Measurements from ENCODE around the gene TP53. TPM values are rescaled to one million over a fixed set of nuclear protein-coding genes. Genes with fewer than 3 reads are reported as not detected.

Gene TP53
- polyA plus RNA-seq, 1 of the 3 experiments (the other 2 are of a cell fraction): 62.6 TPM

GRCh38 chr17:7686222-7687071 is 843 bp downstream of the TP53 start (continued):
- TF ChIP-seq SIN3A (IDR thresholded peaks at IDR 0.05; ENCODE audit: borderline replicate concordance, low read depth, low read length) (peak; percentile 29; the same call in 1 of the 2 replicates), RAD21 (IDR thresholded peaks at IDR 0.05; ENCODE audit: low read length) (no peak), EP300 (IDR thresholded peaks at IDR 0.05; ENCODE audit: borderline replicate concordance in 1 of 2, low read depth in 1 of 2, low read length in 1 of 2) (peak in 1 of 2 experiments; percentile 50; a peak in 1 of 4 replicates), FOXM1 (IDR thresholded peaks at IDR 0.05; ENCODE audit: low read depth) (no peak), NRF1 (IDR thresholded peaks at IDR 0.05; ENCODE audit: low read depth, low read length) (no peak), PBX3 (IDR thresholded peaks at IDR 0.05) (peak; percentile 6; the same call in 1 of the 2 replicates), ZBTB33 (IDR thresholded peaks at IDR 0.05; ENCODE audit: borderline replicate concordance, low read depth) (no peak), TCF12 (IDR thresholded peaks at IDR 0.05) (no peak), FOSL2 (IDR thresholded peaks at IDR 0.05; ENCODE audit: borderline replicate concordance, low read depth) (no peak), MAX (IDR thresholded peaks at IDR 0.05; ENCODE audit: low read depth) (0 out of 2 replicates have a peak, but pooled peaks have one; percentile 13), CHD2 (IDR thresholded peaks at IDR 0.05; ENCODE audit: low read length, partially characterized antibody) (no peak), GABPA (IDR thresholded peaks at IDR 0.05; ENCODE audit: low read depth) (peak; percentile 70), CTCF (IDR thresholded peaks at IDR 0.05) (no peak), EZH2phosphoT487 (IDR thresholded peaks at IDR 0.05; ENCODE audit: borderline replicate concordance, low read depth) (no peak), MXI1 (IDR thresholded peaks at IDR 0.05; ENCODE audit: low read depth, low read length) (0 out of 2 replicates have a peak, but pooled peaks have one; percentile 8), TEAD4 (IDR thresholded peaks at IDR 0.05; ENCODE audit: borderline replicate concordance, insufficient read depth) (no peak), REST (IDR thresholded peaks at IDR 0.05; ENCODE audit: low read depth, low read length) (peak; percentile 62; the same call in 1 of the 2 replicates)

Measured in SK-N-SH (cell line).